Suprapubic skin (tissue), 4 donors: ENCODE measurements around the gene CDK5RAP1. TPM values are rescaled to one million over a fixed set of nuclear protein-coding genes. Genes with fewer than 3 reads are reported as not detected.

Experiments
- DNase-seq, 2 donors: peaks; one replicate each; pipeline ENCODE4 v3.0.0-alpha.2; 2019; ENCODE audit warnings: low spot score in 2 of 2
- H3K27ac ChIP-seq: fragments of 200-600 bp; sonication (generic); one replicate; pipeline ENCODE4 v1.5.1; 2019
- H3K27me3 ChIP-seq: fragments of 200-600 bp; sonication (generic); one replicate; pipeline ENCODE4 v1.5.1; 2019
- H3K36me3 ChIP-seq: fragments of 200-600 bp; sonication (generic); one replicate; pipeline ENCODE4 v1.5.1; 2019
- H3K4me1 ChIP-seq: fragments of 200-600 bp; sonication (generic); one replicate; pipeline ENCODE4 v1.5.1; 2019
- H3K4me3 ChIP-seq: fragments of 200-600 bp; sonication (generic); one replicate; pipeline ENCODE4 v1.5.1; 2019; ENCODE audit warnings: mild to moderate bottlenecking
- H3K9me3 ChIP-seq: fragments of 200-600 bp; sonication (generic); one replicate; pipeline ENCODE4 v1.5.1; 2019
- CTCF ChIP-seq, 2 donors: fragments of 200-600 bp in 1 of 2; fragments of 450-650 bp in 1 of 2; sonication (generic) in 1 of 2; IDR thresholded peaks; one replicate each; pipeline ENCODE4 v1.5.1; 2016 to 2019; ENCODE audit warnings: antibody characterized with exemption in 2 of 2, mild to moderate bottlenecking in 1 of 2, moderate library complexity in 1 of 2
- EP300 ChIP-seq: sonication (generic); formaldehyde crosslinking; IDR thresholded peaks from one replicate; pipeline ENCODE4 v1.6.1; 2017; ENCODE audit warnings: antibody characterized with exemption
- POLR2A ChIP-seq, 2 donors: fragments of 450-650 bp; IDR thresholded peaks; one replicate each; pipeline ENCODE4 v1.6.1; 2017; ENCODE audit warnings: antibody characterized with exemption in 2 of 2, mild to moderate bottlenecking in 2 of 2, moderate library complexity in 2 of 2
- POLR2AphosphoS5 ChIP-seq, 3 donors: sonication (generic); formaldehyde crosslinking; IDR thresholded peaks; one replicate each; pipeline ENCODE4 v1.6.1; 2017; ENCODE audit warnings: antibody characterized with exemption in 3 of 3
- WGBS: methylation state at CpG from one replicate; pipeline ENCODE4 v1.1.5; 2018; 5-methylcytosine and 5-hydroxymethylcytosine counted together
- total RNA-seq, 4 donors: library from RNA; depleted of rRNA; stranded (reverse); fragments of >200 nt; gene quantifications; one replicate each; pipeline ENCODE4 v1.1.0, GENCODE V29; 2016

Gene CDK5RAP1
- 10 to 100 TPM; 23.1 to 75.7 (median 27.3) TPM for total RNA-seq

GRCh38 chr20:33401184-33401920 lies at the start of gene CDK5RAP1:
CDK5RAP1 (minus strand) TSS chr20:33401519; CDS start chr20:33397064, 4,455 bp downstream.
- peak; percentile 90 to 95 for DNase-seq
- Histone ChIP-seq H3K4me3 (peak within 1 kb of the TSS; percentile 80), H3K27ac (peak within 1 kb of the TSS; percentile 43), H3K36me3 (peaks cover 2% of the 10 kb centered on the region), H3K9me3 (no peaks in the 10 kb centered on the region), H3K27me3 (no peaks in the 10 kb centered on the region), H3K4me1 (peaks cover 26% of the 10 kb centered on the region)
- TF ChIP-seq CTCF (IDR thresholded peaks at IDR 0.05): no peak
- TF ChIP-seq POLR2A (IDR thresholded peaks at IDR 0.05): peak in 1 of 2 donors; percentile 23
- TF ChIP-seq POLR2AphosphoS5 (IDR thresholded peaks at IDR 0.05): peak; percentile 44 to 95 (median 59)
- WGBS: 0% methylated on average over 22 of the region's 43 CpGs

- Histone ChIP-seq H3K4me3 (no peak overlapping the region), H3K36me3 (no peaks in the 10 kb centered on the region), H3K27me3 (no peaks in the 10 kb centered on the region), H3K9me3 (no peaks in the 10 kb centered on the region), H3K4me1 (no peaks in the 10 kb centered on the region), H3K27ac (no peak overlapping the region)
- TF ChIP-seq EP300 (no peak), CTCF (IDR thresholded peaks at IDR 0.05) (no peak), POLR2AphosphoS5 (IDR thresholded peaks at IDR 0.05) (no peak), POLR2A (IDR thresholded peaks at IDR 0.05) (no peak)
- DNase-seq: no peak
- WGBS: 66% methylated on average over 4 of the region's 4 CpGs
Measured at GRCh38 chr20:33450867-33451266, 49.5 kb upstream of the CDK5RAP1 start.

GRCh38 chr20:33445881-33446625 lies 44.7 kb upstream of the CDK5RAP1 start:
- no peak overlapping the region for H3K4me3 ChIP-seq
- H3K27me3 ChIP-seq: no peaks in the 10 kb centered on the region
- WGBS: 92% methylated on average over 4 of the region's 4 CpGs
- peaks cover 17% of the 10 kb centered on the region for H3K4me1 ChIP-seq
- no peak for DNase-seq
- no peaks in the 10 kb centered on the region for H3K36me3 ChIP-seq
- H3K27ac ChIP-seq: no peak overlapping the region
- no peak for TF ChIP-seq CTCF (IDR thresholded peaks at IDR 0.05)
- no peak for TF ChIP-seq EP300
- TF ChIP-seq POLR2AphosphoS5 (IDR thresholded peaks at IDR 0.05): no peak
- no peak for TF ChIP-seq POLR2A (IDR thresholded peaks at IDR 0.05)
- H3K9me3 ChIP-seq: no peaks in the 10 kb centered on the region

GRCh38 chr20:33444797-33445560 lies 43.7 kb upstream of the CDK5RAP1 start:
- 55% methylated on average over 4 of the region's 4 CpGs for WGBS
- H3K4me3 ChIP-seq: no peak overlapping the region
- H3K4me1 ChIP-seq: peaks cover 17% of the 10 kb centered on the region
- H3K9me3 ChIP-seq: no peaks in the 10 kb centered on the region
- H3K27me3 ChIP-seq: no peaks in the 10 kb centered on the region
- no peak overlapping the region for H3K27ac ChIP-seq
- no peaks in the 10 kb centered on the region for H3K36me3 ChIP-seq
- TF ChIP-seq EP300: no peak
- TF ChIP-seq POLR2AphosphoS5 (IDR thresholded peaks at IDR 0.05): no peak
- no peak for TF ChIP-seq CTCF (IDR thresholded peaks at IDR 0.05)
- no peak for DNase-seq
